Stimulated activated CD4-positive, alpha-beta T cell treated with anti-CD3 and anti-CD28 coated beads, Interleukin-1b, Interleukin-23, amount 100 ng/mL, for 24 hours (primary cell): ENCODE measurements around the gene SCUBE3.

Experiments used
- DNase-seq, 4 experiments: peaks; one replicate each; pipeline ENCODE4 v3.0.0-alpha.2; 2020; ENCODE audit warnings: low read depth in 4 of 4, low spot score in 1 of 4

SCUBE3 gene

GRCh38 chr6:35213824-35214756 is at the start of gene SCUBE3:
Gene SCUBE3, plus strand, starts transcription at chr6:35213956. Its CDS starts 463 bp downstream, at chr6:35214419.
- DNase-seq: no peak

GRCh38 chr6:35164277-35164676 is 49.5 kb upstream of the SCUBE3 start:
- no peak for DNase-seq

- no peak for DNase-seq
Measured at GRCh38 chr6:35164868-35165267, 48.9 kb upstream of the SCUBE3 start.

GRCh38 chr6:35165630-35166071 is 48.1 kb upstream of the SCUBE3 start:
- DNase-seq: no peak

GRCh38 chr6:35166116-35166515 is 47.6 kb upstream of the SCUBE3 start:
- no peak for DNase-seq

- DNase-seq: no peak
Measured at GRCh38 chr6:35166520-35166919, 47.2 kb upstream of the SCUBE3 start.

GRCh38 chr6:35167505-35167904 is 46.3 kb upstream of the SCUBE3 start:
- DNase-seq: no peak

GRCh38 chr6:35168461-35168861 is 45.3 kb upstream of the SCUBE3 start:
- no peak for DNase-seq

GRCh38 chr6:35170166-35170565 is 43.6 kb upstream of the SCUBE3 start:
- no peak for DNase-seq

GRCh38 chr6:35170891-35171290 is 42.9 kb upstream of the SCUBE3 start:
- no peak for DNase-seq

GRCh38 chr6:35173044-35173426 is 40.7 kb upstream of the SCUBE3 start:
- no peak for DNase-seq

GRCh38 chr6:35173427-35174087 is 40.2 kb upstream of the SCUBE3 start:
- DNase-seq: no peak

- no peak for DNase-seq
Measured at GRCh38 chr6:35174088-35174434, 39.7 kb upstream of the SCUBE3 start.

- DNase-seq: no peak
Measured at GRCh38 chr6:35174501-35174900, 39.3 kb upstream of the SCUBE3 start.

GRCh38 chr6:35176301-35177024 is 37.3 kb upstream of the SCUBE3 start:
- DNase-seq: no peak

- no peak for DNase-seq
Measured at GRCh38 chr6:35177157-35177556, 36.6 kb upstream of the SCUBE3 start.

- no peak for DNase-seq
Measured at GRCh38 chr6:35177596-35177995, 36.2 kb upstream of the SCUBE3 start.

- no peak for DNase-seq
Measured at GRCh38 chr6:35178012-35178411, 35.7 kb upstream of the SCUBE3 start.

- DNase-seq: no peak
Measured at GRCh38 chr6:35178932-35179832, 34.6 kb upstream of the SCUBE3 start.

GRCh38 chr6:35179901-35180535 is 33.7 kb upstream of the SCUBE3 start:
- DNase-seq: no peak
